HPDE6-E6E7 (cell line): ENCODE measurements around the gene BEND5.

Experiments
- DNase-seq: peaks from one replicate; pipeline ENCODE4 v3.0.0; 2011; ENCODE audit warnings: missing footprints; ENCODE audit errors: extremely low spot score

Gene BEND5

GRCh38 chr1:48680411-48681035 lies 96.2 kb downstream of the BEND5 start:
- no peak for DNase-seq

GRCh38 chr1:48679859-48680258 lies 96.8 kb downstream of the BEND5 start:
- DNase-seq: no peak

- DNase-seq: no peak
These were observed 97.8 kb downstream of the BEND5 start for GRCh38 chr1:48678710-48679505.
